A673 (cell line): ENCODE data around the gene TSSK2. TPM values are rescaled to one million over a fixed set of nuclear protein-coding genes. Genes with fewer than 3 reads are reported as not detected.
A peak's percentile ranks its signal among the peaks of the same experiment; 100 is the strongest.

Experiments used
- BruUV-seq: library from RNA; stranded (reverse); fragments of 400-500 nt; replicated peaks from 2 replicates; lab custom pipeline; 2021; lab: Mats Ljungman, UMichigan
- CTCF ChIA-PET: fragments of 300-600 bp; sonication (Branson Sonifier 250); formaldehyde crosslinking; loops from one replicate; lab custom pipeline; 2022; ENCODE audit warnings: antibody characterized with exemption; lab: Charles Lee
- POLR2A ChIA-PET: fragments of 300-600 bp; sonication (Branson Sonifier 250); formaldehyde crosslinking; loops from one replicate; lab custom pipeline; 2022; ENCODE audit warnings: antibody characterized with exemption; ENCODE audit not compliant: low non-redundant PET; lab: Charles Lee
- DNase-seq: peaks from one replicate; pipeline ENCODE4 v3.0.0-alpha.2; 2015; ENCODE audit warnings: low spot score
- H3K27ac ChIP-seq: fragments of 200-600 bp; sonication (generic); 2 replicates; pipeline ENCODE4 v1.5.1; 2016; ENCODE audit warnings: mixed run types, low read depth, mild to moderate bottlenecking, mixed read lengths, antibody characterized with exemption, low read length; ENCODE audit not compliant: poor library complexity, severe bottlenecking
- H3K27me3 ChIP-seq: fragments of 200-600 bp; sonication (generic); replicated peaks from 2 replicates; pipeline ENCODE4 v1.6.1; 2017; ENCODE audit warnings: mixed run types, low read depth, mild to moderate bottlenecking, mixed read lengths, antibody characterized with exemption, low read length; ENCODE audit not compliant: insufficient read depth, poor library complexity
- H3K36me3 ChIP-seq: fragments of 200-600 bp; sonication (generic); 2 replicates; pipeline ENCODE4 v1.6.1; 2016; ENCODE audit warnings: mixed run types, mild to moderate bottlenecking, mixed read lengths, antibody characterized with exemption, low read length; ENCODE audit not compliant: insufficient read depth, poor library complexity, severe bottlenecking
- H3K4me1 ChIP-seq: fragments of 200-600 bp; sonication (generic); 2 replicates; pipeline ENCODE4 v1.6.1; 2017; ENCODE audit warnings: mixed run types, mild to moderate bottlenecking, mixed read lengths, antibody characterized with exemption, low read length; ENCODE audit not compliant: insufficient read depth, poor library complexity, severe bottlenecking
- H3K4me3 ChIP-seq: fragments of 200-600 bp; sonication (generic); 2 replicates; pipeline ENCODE4 v1.5.1; 2016; ENCODE audit warnings: low read depth, mixed run types, mild to moderate bottlenecking, mixed read lengths, low read length; ENCODE audit not compliant: poor library complexity, severe bottlenecking
- H3K9me3 ChIP-seq: fragments of 200-600 bp; sonication (generic); 2 replicates; pipeline ENCODE4 v1.6.1; 2016; ENCODE audit warnings: mixed run types, low read depth, mild to moderate bottlenecking, mixed read lengths, antibody characterized with exemption, low read length; ENCODE audit not compliant: poor library complexity, severe bottlenecking
- EZH2 ChIP-seq: fragments of 200-600 bp; sonication (generic); IDR thresholded peaks from 2 replicates; pipeline ENCODE4 v1.6.1; 2017; ENCODE audit warnings: borderline replicate concordance, low read depth, mild to moderate bottlenecking, mixed read lengths, antibody characterized with exemption, low read length; ENCODE audit not compliant: poor library complexity, severe bottlenecking
- intact Hi-C: fragments of 100-400 bp; cut with micrococcal nuclease; formaldehyde crosslinking; loops from one replicate; pipeline ENCODE4 v1.10.0; 2022; ENCODE audit not compliant: unreplicated experiment
- total RNA-seq: library from RNA; stranded (reverse); gene quantifications from 2 replicates; pipeline ENCODE4 v1.2.3, GENCODE V29; 2021
- TF ChIP-seq, protein P1 (sequence below): fragments of 300-800, 200-600 bp; sonication (generic); conservative IDR thresholded peaks from 2 replicates; pipeline ENCODE4 v1.5.1; 2017; ENCODE audit warnings: low read depth, mild to moderate bottlenecking, antibody characterized with exemption, low read length, moderate library complexity, mixed read lengths

Gene TSSK2
- total RNA-seq, 1 experiment from 2014 or later, result not detected

DNA sequence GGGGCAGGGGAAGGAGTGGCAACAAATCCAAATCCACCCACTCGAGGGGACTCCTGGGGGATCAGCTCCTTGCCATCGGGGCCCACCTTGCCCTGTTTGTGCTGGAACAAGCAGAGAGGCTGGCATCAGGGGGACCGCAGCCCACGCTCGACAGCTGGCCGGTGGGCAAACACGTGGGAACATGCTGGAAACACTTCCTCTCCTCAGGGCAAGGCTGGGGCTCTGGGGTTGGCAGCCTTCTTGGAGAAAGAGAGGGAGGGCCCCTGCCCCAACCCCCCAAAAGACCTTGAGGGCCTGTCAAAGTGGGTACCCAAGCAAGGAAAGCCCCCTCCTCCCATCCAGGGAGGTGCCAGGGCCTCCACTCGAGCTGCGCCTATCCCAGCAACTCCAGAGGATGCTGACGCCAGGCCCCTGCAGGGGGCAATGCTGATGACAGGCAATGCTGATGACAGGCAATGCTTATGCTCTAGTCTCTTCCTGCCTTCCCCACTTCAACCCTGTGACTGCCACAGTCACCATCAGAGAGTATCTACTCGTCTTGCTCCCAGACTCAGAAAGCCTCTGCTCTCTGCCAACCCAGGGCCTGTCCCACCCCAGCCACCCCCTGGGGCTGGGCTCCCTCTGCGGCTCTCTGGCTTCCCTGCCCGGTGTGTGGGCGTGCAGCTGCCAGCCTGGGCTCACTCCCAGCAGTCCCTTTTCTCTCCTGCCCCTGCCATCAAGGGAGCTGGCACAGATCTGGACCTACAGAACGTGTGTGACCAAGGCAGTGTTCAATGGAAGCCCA, 7.3 kb downstream of the TSSK2 start:
- Histone ChIP-seq H3K4me3 (no peak overlapping the region), H3K27me3 (no peaks in the 10 kb centered on the region), H3K9me3 (no peaks in the 10 kb centered on the region), H3K4me1 (no peaks in the 10 kb centered on the region), H3K27ac (peak overlapping the region; percentile 26), H3K36me3 (peaks cover 30% of the 10 kb centered on the region)
- TF ChIP-seq, protein P1, sequence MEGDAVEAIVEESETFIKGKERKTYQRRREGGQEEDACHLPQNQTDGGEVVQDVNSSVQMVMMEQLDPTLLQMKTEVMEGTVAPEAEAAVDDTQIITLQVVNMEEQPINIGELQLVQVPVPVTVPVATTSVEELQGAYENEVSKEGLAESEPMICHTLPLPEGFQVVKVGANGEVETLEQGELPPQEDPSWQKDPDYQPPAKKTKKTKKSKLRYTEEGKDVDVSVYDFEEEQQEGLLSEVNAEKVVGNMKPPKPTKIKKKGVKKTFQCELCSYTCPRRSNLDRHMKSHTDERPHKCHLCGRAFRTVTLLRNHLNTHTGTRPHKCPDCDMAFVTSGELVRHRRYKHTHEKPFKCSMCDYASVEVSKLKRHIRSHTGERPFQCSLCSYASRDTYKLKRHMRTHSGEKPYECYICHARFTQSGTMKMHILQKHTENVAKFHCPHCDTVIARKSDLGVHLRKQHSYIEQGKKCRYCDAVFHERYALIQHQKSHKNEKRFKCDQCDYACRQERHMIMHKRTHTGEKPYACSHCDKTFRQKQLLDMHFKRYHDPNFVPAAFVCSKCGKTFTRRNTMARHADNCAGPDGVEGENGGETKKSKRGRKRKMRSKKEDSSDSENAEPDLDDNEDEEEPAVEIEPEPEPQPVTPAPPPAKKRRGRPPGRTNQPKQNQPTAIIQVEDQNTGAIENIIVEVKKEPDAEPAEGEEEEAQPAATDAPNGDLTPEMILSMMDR, result no peak
- no peak for TF ChIP-seq EZH2
- DNase-seq, result peak; percentile 35
- POLR2A ChIA-PET, result no interaction called here
- intact Hi-C loops, result no loop called here
- CTCF ChIA-PET, result no interaction called here
- BruUV-seq, result no TSS peak

DNA sequence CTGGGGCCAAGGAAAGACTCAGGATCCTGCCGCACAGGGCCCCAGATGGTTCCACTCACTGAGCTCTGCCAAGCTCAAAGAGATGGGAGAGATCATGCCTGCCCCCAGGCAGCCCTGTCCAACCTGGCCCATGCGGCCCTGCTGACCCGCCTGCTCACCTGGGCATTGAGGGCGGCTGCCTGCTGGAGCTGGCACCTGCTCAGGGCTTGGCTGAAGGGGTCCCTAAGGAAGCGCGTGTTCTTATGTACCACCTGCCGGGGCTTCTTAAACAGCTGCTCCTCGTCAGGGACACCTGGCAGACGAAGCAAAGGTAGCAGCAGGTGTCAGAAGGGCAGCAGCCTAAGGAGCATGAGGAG, 7.9 kb downstream of the TSSK2 start:
- Histone ChIP-seq H3K4me3 (no peak overlapping the region), H3K36me3 (peaks cover 28% of the 10 kb centered on the region), H3K27ac (no peak overlapping the region), H3K27me3 (no peaks in the 10 kb centered on the region), H3K4me1 (no peaks in the 10 kb centered on the region), H3K9me3 (no peaks in the 10 kb centered on the region)
- TF ChIP-seq, protein P1, result no peak
- TF ChIP-seq EZH2, result no peak
- BruUV-seq, result no TSS peak
- intact Hi-C loops, result no loop called here
- CTCF ChIA-PET, result no interaction called here
- DNase-seq, result no peak
- POLR2A ChIA-PET, result no interaction called here

DNA sequence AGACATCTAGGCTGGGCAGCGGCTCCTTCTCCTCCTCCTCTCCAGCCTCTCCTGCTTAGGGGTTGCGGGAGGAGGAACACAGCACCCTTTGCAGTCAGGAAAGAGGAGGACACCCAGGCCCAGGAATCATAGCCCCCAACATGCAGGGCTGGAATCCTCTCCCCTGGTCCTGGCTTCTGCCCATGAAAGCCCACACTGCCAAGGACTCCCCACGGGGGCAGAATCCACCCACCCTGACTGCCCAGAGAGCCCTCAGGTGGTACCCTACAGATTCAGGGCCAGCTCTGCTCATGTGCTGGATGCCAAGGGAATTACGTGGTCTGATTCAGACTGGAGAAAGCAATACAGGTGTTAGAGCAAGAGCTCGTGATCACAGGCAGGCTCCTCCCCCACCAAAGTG, 8.9 kb downstream of the TSSK2 start:
- no peaks in the 10 kb centered on the region for H3K27me3 ChIP-seq
- no peaks in the 10 kb centered on the region for H3K4me1 ChIP-seq
- DNase-seq, result no peak
- TF ChIP-seq, protein P1, result no peak
- TF ChIP-seq EZH2, result no peak
- no TSS peak for BruUV-seq
- intact Hi-C loops, result no loop called here
- H3K27ac ChIP-seq, result no peak overlapping the region
- ChIA-PET POLR2A (no interaction called here), CTCF (no interaction called here)
- peaks cover 28% of the 10 kb centered on the region for H3K36me3 ChIP-seq
- H3K4me3 ChIP-seq, result no peak overlapping the region
- no peaks in the 10 kb centered on the region for H3K9me3 ChIP-seq
